GM18519 (cell line): ENCODE data around the gene NME9.
"Not testable (repeated sequence)": the region's sequence is repeated elsewhere in the genome, so short reads cannot be mapped to it uniquely, and the experiment has no call there.

Experiments
- ATAC-seq: cut with Tn5 transposase; IDR thresholded peaks from one replicate; pipeline ENCODE4 v1.9.1; 2021; ENCODE audit warnings: mild to moderate bottlenecking, moderate library complexity; ENCODE audit not compliant: unreplicated experiment, low FRiP score

NME9 gene, protein sequence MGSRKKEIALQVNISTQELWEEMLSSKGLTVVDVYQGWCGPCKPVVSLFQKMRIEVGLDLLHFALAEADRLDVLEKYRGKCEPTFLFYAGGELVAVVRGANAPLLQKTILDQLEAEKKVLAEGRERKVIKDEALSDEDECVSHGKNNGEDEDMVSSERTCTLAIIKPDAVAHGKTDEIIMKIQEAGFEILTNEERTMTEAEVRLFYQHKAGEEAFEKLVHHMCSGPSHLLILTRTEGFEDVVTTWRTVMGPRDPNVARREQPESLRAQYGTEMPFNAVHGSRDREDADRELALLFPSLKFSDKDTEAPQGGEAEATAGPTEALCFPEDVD

DNA sequence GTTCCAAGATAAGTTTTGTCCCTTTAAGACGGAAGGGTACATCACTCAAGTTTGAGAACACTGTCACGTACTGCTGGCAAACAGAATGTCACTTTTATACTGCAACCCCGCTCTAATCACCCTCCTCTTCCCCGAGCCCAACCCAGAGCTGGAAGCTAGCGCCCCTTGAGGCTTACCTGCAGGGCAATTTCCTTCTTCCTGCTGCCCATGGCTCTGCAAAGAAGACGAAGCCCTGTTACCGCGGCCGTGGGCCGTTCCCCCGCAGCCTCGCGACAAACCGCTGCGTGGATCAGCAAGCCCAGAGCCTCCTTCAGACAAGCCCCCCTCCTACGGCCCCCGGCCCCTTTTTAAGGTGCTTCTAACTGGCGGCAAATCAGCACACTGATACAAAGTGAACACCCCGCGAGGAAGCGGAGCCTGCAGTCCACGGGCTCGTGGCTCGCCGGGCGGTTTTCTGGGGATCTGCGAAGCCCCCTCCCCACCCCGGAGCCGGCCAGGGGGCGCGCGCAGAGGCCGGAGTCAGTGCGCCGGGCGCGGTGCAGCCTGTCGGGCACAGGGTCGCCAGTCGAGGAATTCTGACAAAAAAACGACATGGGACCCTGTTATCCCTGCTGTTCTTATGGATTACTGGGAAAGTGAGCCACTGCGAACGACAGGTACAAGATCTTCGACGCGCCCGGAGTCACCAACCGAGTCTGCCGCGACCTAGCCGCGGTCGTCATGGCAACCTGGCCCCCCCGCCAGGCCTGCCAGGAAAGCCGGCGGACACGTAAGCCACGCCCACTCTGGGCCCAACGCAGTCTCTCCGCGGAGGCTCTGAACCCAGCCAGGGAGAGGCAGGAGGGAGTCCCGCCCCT lies at the start of gene NME9:
TSS of gene NME9 (minus strand) at position 725 of the 857 bp plus-strand sequence. CDS start at position 209, 516 bp downstream.
- ATAC-seq = peak; percentile 50

DNA sequence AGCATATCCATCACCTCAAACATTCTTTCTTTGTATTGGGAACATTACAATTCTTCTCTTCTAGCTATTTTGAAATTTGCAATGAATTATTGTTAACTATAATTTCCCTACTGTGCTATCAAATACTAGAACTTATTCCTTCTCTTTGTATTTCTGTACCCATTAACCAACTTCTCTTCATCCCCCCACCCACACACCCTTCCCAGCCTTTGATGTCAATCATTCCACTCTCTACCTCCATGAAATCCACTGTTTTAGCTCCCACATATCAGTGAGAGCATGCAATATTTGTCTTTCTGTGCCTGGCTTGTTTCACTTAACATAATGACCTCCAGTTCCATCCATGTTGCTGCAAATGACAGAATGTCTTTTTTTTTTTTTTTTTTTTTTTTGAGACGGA lies 49.3 kb upstream of the NME9 start:
- no peak for ATAC-seq

DNA sequence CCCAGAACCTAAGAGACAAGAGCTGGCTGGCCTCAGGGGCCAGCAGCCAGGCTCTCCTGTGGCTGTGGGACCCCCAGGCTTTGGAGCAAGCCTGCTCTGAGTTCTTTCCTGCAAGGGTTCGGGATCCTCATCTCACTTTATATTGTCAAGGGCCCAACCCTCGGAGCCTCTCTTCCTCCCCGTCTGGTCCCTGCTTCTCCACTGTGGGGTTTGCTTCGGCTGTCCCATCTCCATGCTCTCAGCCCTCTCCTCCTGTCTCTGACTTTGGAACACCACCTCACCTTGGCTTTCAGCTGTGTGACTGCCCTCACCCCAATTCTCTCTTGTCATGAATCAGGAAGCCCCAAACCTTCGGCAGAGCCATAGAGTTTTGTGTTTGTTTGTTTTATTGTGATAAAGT lies 48.7 kb upstream of the NME9 start:
- no peak for ATAC-seq

DNA sequence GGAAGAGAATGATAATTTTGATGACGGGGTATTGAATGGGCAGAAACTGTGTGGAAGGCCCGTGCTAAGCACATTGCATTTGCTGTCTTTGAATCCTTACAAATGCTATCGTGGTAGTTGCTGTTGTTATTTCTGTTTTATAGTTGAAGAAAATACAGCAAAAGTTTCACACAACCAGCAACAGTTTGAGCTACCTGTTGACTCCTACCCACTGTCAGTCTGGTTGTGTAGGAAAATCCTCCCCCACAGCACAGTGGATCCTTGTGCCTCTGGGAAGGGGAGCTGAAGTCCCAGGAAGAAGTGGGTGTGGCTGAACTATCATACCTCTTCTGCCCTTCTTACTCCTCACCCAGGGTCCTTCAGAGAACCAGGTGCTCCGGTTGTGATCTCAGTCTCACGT lies 48.2 kb upstream of the NME9 start:
- no peak for ATAC-seq

DNA sequence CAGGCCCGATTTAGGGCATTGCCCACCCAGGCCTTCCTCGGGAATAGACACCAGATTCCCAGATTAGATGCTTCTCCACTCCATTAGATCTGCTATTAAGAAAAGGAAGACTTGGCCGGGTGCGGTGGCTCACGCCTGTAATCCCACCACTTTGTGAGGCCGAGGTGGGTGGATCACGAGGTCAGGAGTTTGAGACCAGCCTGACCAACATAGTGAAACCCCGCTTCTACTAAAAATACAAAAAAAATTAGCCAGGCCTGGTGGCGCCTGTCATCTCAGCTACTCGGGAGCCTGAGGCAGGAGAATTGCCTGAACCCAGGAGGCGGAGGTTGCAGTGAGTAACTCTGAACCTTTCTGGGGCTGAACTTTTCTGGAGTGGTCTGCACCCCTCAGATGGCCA lies 47.6 kb upstream of the NME9 start:
- ATAC-seq = not testable (repeated sequence)

DNA sequence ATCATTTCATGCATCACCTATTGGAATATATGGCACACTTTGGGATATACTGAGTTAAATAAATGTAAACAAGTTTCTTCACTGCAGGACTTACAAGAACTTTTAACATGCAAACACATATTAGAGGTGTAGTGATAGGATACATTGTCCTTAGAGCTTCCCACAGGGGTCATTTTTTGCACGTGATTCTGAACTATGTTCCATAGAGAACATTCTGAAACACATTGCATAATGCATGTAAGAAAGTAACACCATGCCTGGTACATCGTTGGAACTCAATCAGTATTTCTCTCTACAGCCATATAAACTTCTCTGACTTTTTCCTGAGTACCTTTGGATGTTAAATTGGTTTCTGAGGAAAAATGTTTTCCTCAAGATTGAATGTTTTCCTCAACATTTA lies 47.0 kb upstream of the NME9 start:
- ATAC-seq = no peak

DNA sequence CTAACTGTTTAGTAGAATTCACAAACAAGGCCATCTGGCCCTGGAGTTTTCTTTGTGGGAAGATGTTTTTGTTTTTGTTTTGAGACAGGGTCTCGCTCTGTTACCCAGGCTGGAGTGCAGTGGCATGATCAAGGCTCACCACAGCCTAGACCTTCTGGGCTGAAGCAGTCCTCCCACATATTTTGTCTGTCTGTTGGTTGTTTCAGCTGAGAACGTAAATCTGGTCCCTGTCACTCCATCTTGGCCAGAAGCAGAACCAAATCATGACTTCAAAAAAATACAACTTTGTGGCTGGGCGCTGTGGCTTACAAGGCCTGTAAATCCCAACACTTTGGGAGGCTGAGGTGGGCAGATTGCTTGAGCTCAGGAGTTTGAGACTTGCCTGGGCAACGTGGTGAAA lies 45.8 kb upstream of the NME9 start:
- ATAC-seq = no peak

DNA sequence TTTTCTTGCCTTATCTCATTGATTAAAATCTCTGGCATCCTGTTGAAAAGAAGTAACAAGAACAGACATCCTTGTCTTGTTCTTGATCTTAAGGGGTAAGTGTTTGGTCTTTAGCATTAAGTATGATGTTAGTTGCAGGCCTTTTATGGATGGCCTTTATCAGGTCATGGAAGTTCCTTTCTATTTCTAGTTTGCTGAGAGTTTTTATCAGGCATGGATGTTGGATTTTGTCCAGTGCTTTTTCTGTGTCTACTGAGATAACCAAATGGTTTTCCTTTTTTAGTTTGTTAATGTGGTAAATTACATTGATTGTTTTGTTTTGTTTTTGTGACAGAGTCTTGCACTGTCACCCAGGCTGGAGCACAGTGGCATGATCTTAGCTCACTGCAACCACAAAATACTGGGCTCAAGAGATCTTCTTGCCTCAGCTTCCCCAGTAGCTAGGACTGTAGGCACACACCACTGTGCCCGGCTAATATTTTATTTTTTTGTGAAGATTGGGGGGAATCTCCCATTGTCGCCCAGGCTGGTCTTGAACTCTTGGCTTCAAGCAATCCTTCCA lies 45.0 kb upstream of the NME9 start:
- ATAC-seq = no peak

DNA sequence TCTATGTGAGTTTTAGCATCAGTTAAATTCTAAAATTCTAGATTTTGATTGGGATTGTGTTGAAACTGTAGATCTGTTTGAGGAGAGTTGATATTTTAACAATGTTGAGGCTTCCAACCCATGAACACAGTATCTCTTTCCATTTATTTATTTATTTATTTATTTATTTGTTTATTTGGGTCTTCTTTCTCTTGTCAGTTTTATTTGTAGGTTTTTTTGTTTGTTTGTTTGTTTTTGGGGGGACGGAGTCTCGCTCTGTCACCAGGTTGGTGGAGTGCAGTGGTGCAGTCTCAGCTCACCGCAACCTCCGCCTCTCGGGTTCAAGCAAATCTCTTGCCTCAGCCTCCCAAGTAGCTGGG lies 44.1 kb upstream of the NME9 start:
- no peak for ATAC-seq

DNA sequence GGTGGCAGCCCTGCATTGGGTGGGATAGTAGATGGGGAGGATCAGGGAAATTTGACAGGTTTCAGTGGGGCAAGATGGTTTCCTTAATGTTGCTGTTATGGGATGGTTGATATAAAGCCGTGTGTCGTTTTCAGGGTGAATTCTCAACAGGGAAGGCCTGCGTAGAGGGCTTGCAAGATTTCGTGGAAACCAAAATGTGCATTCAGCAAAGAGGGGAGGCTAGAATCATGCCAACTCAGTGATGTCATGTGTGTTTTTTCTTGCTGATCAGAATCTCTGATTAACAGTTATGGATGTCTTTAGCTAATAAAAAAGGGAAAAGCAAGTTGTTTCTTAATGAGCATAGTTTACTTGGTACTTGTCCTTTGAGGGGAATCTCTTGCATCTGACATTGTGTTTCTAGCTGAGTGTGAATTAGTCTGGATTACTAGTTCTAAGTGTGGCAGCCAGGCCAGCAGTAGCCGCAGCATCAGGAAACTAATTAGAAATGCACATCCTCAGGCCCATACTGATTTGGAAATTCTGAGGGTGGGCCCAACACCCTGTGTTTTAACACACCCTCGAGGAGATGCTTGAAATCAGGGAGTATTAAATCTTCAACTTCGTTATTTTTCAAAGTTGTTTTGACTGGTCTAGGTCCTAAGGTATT lies 43.6 kb upstream of the NME9 start:
- ATAC-seq = no peak

DNA sequence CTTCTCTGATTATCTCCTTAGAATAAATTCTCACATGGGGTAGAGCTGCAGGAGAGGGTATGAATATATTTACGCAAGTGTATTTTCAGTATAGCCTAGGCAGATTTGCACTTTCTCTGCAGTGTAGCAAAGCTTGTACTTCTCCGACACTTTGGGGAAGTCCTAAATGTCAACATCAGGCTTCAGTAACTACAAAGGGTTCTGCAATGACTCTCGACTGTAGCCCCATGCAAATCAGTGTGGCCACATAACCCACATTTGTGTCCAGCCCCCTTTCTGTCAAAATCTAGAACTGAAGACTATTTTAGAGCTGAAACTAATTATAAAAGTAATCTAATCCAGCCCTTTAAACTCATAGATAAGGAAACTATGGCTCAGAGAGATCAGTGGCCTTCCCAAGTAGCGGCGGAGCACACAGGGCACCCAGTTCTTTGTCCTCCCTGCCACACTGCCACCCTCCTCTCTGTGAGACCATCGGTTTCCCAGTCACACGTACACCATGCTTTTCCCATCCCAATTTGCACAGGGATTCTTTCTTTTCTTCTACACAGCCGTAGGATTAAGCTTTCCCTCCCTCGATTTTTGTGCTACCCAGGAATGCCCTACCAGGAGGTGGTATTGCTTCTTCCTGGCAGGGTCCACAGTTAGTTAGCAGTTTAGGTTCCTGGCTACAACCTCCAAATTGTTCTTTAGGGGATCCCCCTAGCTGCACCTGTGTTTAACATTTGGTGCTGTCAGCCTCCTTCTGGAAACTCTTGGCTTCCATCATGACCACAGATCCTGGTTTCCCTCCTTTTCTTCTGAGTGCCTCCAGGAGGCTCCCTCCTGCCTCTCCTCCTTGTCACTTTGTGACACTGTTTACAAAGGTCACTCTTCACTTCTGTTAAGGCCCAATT lies 41.7 kb upstream of the NME9 start:
- peak; percentile 100 for ATAC-seq

DNA sequence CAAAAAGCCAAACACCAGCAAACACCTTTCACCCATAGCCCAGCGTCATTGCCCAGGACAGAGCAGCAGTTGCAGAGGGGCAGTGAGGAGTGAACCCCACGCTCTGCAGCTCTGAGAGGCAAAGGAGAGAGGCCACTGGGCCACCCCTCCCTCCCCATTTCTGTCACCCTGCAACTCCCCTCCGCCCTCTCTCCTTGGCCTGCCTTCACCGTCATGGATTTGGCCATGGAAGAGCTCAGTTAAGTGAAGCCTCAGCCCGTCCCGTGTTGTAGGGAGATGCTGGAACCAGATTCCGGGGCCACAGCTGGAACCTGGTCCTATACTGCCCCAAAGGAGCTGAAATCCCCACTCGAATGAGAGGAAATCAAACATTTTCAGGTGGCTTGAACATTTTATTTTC lies 40.7 kb upstream of the NME9 start:
- ATAC-seq = no peak

DNA sequence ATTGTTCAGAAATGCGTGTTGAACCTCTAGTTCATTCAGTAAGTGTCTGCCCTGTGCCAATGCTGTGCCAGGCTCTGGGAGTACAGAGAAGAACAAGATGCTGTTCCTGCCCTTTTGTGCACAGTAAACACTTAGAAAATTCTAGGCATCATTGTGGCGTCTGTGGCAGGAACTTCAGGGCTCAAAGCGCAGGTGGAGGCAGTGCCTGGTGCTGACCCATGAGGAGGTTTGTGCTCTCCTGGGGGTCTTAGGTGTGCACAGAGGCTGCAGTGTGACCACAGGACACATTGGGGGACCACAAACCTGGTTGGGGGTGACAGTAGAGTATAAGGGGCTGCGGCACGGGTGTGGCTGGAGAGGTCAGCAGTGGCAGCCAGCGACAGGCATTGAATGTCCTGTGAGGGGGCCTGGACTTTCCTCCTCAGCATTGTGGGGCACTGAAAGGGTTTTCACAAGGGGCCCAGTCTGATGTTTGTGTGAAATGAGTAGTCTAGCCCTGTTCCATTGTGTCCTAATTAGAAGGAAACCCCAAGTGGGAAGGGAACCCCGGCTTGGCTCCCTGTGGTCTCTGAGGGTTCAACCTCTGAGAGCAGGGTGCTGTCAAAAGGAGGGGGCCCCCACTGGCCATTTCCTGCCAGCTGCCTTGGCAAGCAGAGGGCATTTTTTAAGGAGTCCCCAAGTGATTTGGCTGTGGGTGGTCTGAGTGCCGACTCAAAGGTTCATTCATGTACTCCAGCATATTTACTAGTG lies 39.7 kb upstream of the NME9 start:
- ATAC-seq = no peak

DNA sequence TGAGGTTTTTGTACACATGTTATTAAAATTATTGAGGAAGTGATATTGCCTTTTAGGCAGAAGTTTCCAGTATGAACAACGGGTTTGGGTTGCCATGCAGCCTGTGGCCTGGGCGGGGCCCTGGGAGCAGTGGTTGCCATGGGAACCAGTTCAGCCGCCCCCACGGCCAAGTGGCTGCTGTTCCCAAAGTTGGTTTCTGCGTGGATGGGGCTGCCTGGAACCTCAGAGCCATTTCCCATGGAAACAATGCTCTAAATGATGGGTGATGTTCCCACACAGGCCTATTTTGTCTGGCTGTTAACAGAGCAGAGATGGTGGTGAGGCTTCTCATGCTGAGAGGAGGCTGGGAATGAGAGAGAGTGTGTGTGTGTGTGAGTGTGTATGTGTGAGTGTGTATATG lies 38.3 kb upstream of the NME9 start:
- ATAC-seq = no peak

DNA sequence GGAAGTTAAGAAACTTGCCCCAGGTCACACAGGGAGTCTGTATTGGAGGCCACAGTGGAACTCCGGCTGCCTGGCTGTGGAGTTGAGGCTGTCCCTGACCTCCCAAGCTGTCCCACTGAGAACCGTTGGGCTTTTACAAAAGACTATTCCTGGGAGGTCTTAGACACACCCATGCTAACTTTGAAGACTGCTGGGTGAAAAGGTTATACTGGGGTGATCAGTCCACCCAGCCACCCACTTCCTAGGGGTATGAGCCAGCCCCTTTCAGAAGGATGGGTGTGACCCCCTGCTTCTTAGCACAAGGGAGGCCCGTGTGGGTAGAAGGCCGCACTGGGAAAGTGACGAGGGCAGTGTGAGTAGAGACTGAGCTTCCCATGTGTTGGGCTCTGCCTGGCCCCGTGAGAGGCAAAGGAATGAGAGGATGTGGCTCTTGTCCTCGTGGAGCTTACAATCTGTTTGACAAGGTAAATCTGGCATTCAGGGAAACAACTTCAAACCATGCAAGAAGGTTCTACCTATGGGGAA lies 37.7 kb upstream of the NME9 start:
- no peak for ATAC-seq

DNA sequence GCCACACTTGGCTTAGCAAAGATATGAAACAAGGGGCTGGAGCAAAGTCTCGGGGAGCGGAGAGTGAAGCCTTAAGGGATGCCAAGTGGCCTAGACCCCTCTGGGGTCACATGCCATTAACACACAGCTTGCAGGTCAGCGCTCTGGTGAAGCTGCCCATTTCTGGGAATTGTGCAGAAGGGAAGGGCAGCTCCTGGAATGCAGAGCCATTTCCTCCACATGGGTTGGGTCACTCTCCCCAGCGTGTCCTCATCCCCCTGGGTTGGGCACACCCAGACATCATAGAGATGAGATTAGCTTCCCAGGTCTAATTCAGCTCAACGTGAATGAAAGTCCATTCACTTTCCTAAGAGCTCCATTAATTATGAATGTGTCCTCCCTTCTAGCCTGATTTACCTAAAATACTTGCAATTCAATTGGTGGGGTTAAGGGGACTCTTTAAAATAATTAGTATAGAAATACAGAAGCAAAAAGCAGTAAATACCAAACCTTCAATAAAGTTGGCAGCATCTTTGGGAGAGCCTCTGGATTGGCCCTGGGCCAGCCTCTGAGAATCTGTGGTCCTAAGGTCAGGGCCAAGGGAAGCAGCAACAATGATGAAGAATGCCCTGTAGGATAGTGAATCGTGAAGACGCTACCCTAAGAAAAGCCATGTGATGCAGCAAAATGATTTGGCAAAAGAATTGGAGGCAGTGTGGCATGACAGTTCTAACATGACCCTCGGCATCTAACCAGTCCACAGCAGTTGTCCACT lies 36.5 kb upstream of the NME9 start:
- no peak for ATAC-seq

DNA sequence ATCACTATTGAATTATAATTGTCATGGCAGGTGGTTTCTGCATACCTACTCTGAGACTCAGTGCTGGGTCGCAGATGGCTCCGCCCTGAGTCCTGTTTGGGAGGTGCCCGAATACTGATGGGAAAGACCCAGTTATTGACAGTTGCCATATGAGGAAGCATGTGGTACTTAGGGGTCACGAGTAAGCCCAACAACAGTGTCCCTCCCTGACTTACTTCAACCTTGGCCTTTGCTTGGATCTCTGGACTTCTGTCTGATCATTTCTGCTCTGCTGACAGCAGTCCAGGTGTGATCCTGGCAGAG lies 35.6 kb upstream of the NME9 start:
- ATAC-seq = no peak

DNA sequence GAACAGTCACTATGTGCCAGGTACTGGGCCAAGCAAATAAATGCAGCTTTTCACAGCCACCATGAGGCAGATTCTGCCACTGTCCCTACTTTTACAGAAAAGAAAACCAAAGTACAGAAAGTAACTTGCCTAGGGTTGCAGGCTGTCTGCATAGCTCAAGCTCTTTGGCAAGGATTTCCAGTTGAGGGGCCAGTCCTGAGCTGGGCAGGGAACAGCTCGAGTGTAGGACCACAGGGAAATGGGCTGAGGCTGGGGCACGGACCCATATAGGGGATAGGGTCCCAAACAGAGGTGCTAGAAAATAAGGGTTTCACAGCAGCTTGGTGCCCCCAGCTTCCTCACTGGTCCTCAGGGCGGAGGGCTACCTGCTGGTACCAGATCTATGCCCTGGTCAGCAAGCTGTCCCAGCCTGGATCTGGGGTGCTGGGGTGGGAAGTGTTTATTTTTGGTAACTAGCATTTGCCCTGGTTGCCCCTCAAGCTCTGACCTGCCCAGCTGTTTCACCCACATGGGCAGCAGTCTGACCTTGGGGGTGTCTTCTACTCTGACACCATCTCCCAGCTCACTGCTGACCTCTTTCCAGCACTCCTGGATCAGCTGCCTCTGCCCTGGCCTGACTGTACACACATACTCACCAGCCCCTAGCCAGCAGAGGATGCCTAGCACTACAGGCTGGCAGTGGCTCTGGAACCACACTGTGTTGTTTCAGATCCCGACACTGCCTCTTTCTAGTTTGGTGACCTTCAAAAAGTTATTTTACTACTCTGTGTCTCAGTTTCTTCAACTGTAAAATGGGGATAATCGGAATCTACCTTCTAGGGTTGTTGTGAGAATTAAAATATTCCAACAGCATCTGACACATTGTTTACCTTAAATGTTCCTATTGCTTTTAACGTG lies 35.0 kb upstream of the NME9 start:
- ATAC-seq = no peak
